ENCODE results near the gene NOX4.

NOX4 gene

GRCh38 chr11:89521792-89522191 lies 30.6 kb upstream of the NOX4 start:
- no peak for DNase-seq (ENCODE audit: low read depth)
- TF ChIP-seq CTCF (IDR thresholded peaks at IDR 0.05; ENCODE audit: low read depth, low read length, missing control alignments): no peak
- no peak overlapping the region for H3K4me3 ChIP-seq (ENCODE audit: low read depth, low read length)

- DNase-seq (ENCODE audit: low read depth): no peak
- TF ChIP-seq CTCF (IDR thresholded peaks at IDR 0.05; ENCODE audit: low read depth, low read length, missing control alignments): no peak
- H3K4me3 ChIP-seq (ENCODE audit: low read depth, low read length): no peak overlapping the region
Observed at GRCh38 chr11:89521294-89521693, 30.1 kb upstream of the NOX4 start.

- H3K4me3 ChIP-seq (ENCODE audit: low read depth, low read length): no peak overlapping the region
- TF ChIP-seq CTCF (IDR thresholded peaks at IDR 0.05; ENCODE audit: low read depth, low read length, missing control alignments): no peak
- DNase-seq (ENCODE audit: low read depth): no peak
Observed at GRCh38 chr11:89516496-89516895, 25.3 kb upstream of the NOX4 start.

- no peak overlapping the region for H3K4me3 ChIP-seq (ENCODE audit: low read depth, low read length)
- no peak for TF ChIP-seq CTCF (IDR thresholded peaks at IDR 0.05; ENCODE audit: low read depth, low read length, missing control alignments)
- no peak for DNase-seq (ENCODE audit: low read depth)
Observed at GRCh38 chr11:89508544-89508943, 17.4 kb upstream of the NOX4 start.

GRCh38 chr11:89504270-89504669 lies 13.1 kb upstream of the NOX4 start:
- no peak overlapping the region for H3K4me3 ChIP-seq (ENCODE audit: low read depth, low read length)
- TF ChIP-seq CTCF (IDR thresholded peaks at IDR 0.05; ENCODE audit: low read depth, low read length, missing control alignments): no peak

GRCh38 chr11:89503422-89503821 lies 12.2 kb upstream of the NOX4 start:
- TF ChIP-seq CTCF (IDR thresholded peaks at IDR 0.05; ENCODE audit: low read depth, low read length, missing control alignments): no peak
- no peak for DNase-seq (ENCODE audit: low read depth)
- no peak overlapping the region for H3K4me3 ChIP-seq (ENCODE audit: low read depth, low read length)

More at GRCh38 chr11:89504270-89504669, 13.1 kb upstream of the NOX4 start:
- DNase-seq (ENCODE audit: low read depth): no peak

GRCh38 chr11:89502301-89502700 lies 11.1 kb upstream of the NOX4 start:
- DNase-seq (ENCODE audit: low read depth): no peak

More at GRCh38 chr11:89502301-89502700, 11.1 kb upstream of the NOX4 start:
- TF ChIP-seq CTCF (IDR thresholded peaks at IDR 0.05; ENCODE audit: low read depth, low read length, missing control alignments): no peak
- H3K4me3 ChIP-seq (ENCODE audit: low read depth, low read length): no peak overlapping the region

Data from GM12864 (cell line).